ENCODE results near the gene CACNA1C.

Gene CACNA1C

GRCh38 chr12:2225696-2226095 is 172.9 kb downstream of the CACNA1C start:
- H4K20me1 ChIP-seq (ENCODE audit: insufficient read depth): no peaks in the 10 kb centered on the region
- H3K4me3 ChIP-seq (IDR thresholded peaks at IDR 0.05; ENCODE audit: insufficient read depth, low read depth, low read length): no peak overlapping the region
- no peak overlapping the region for H3K9ac ChIP-seq
- H3K27ac ChIP-seq: no peak overlapping the region
- TF ChIP-seq CTCF (conservative IDR thresholded peaks at IDR 0.05; ENCODE audit: low read depth, low read length): no peak
- H3K79me2 ChIP-seq (ENCODE audit: insufficient read depth, low read depth): no peaks in the 10 kb centered on the region
- H3K27me3 ChIP-seq (ENCODE audit: insufficient read depth, low read depth): no peaks in the 10 kb centered on the region
- H2AFZ ChIP-seq (ENCODE audit: low read depth): no peak overlapping the region
- H3K36me3 ChIP-seq (ENCODE audit: insufficient read depth): no peaks in the 10 kb centered on the region
- H3K4me2 ChIP-seq: no peak overlapping the region
- no peaks in the 10 kb centered on the region for H3K4me1 ChIP-seq (ENCODE audit: low read depth, poor library complexity, severe bottlenecking)

GRCh38 chr12:2226641-2227040 is 173.9 kb downstream of the CACNA1C start:
- TF ChIP-seq CTCF (conservative IDR thresholded peaks at IDR 0.05; ENCODE audit: low read depth, low read length): no peak
- H3K36me3 ChIP-seq (ENCODE audit: insufficient read depth): no peaks in the 10 kb centered on the region
- H3K79me2 ChIP-seq (ENCODE audit: insufficient read depth, low read depth): no peaks in the 10 kb centered on the region
- H2AFZ ChIP-seq (ENCODE audit: low read depth): no peak overlapping the region
- H3K4me3 ChIP-seq (IDR thresholded peaks at IDR 0.05; ENCODE audit: insufficient read depth, low read depth, low read length): no peak overlapping the region
- no peak overlapping the region for H3K9ac ChIP-seq
- H3K4me1 ChIP-seq (ENCODE audit: low read depth, poor library complexity, severe bottlenecking): no peaks in the 10 kb centered on the region
- H3K27ac ChIP-seq: no peak overlapping the region
- H4K20me1 ChIP-seq (ENCODE audit: insufficient read depth): no peaks in the 10 kb centered on the region
- no peaks in the 10 kb centered on the region for H3K27me3 ChIP-seq (ENCODE audit: insufficient read depth, low read depth)
- H3K4me2 ChIP-seq: no peak overlapping the region

GRCh38 chr12:2227360-2227759 is 174.6 kb downstream of the CACNA1C start:
- no peaks in the 10 kb centered on the region for H3K79me2 ChIP-seq (ENCODE audit: insufficient read depth, low read depth)
- H3K9ac ChIP-seq: no peak overlapping the region
- H3K27ac ChIP-seq: no peak overlapping the region
- TF ChIP-seq CTCF (conservative IDR thresholded peaks at IDR 0.05; ENCODE audit: low read depth, low read length): no peak
- H3K4me2 ChIP-seq: no peak overlapping the region
- H2AFZ ChIP-seq (ENCODE audit: low read depth): no peak overlapping the region
- H3K4me3 ChIP-seq (IDR thresholded peaks at IDR 0.05; ENCODE audit: insufficient read depth, low read depth, low read length): no peak overlapping the region
- no peaks in the 10 kb centered on the region for H3K4me1 ChIP-seq (ENCODE audit: low read depth, poor library complexity, severe bottlenecking)
- H3K27me3 ChIP-seq (ENCODE audit: insufficient read depth, low read depth): no peaks in the 10 kb centered on the region
- no peaks in the 10 kb centered on the region for H4K20me1 ChIP-seq (ENCODE audit: insufficient read depth)
- H3K36me3 ChIP-seq (ENCODE audit: insufficient read depth): no peaks in the 10 kb centered on the region

GRCh38 chr12:2228535-2228934 is 175.7 kb downstream of the CACNA1C start:
- H3K27me3 ChIP-seq (ENCODE audit: insufficient read depth, low read depth): no peaks in the 10 kb centered on the region
- H4K20me1 ChIP-seq (ENCODE audit: insufficient read depth): no peaks in the 10 kb centered on the region
- H3K79me2 ChIP-seq (ENCODE audit: insufficient read depth, low read depth): no peaks in the 10 kb centered on the region
- H3K4me2 ChIP-seq: no peak overlapping the region
- H3K4me1 ChIP-seq (ENCODE audit: low read depth, poor library complexity, severe bottlenecking): no peaks in the 10 kb centered on the region
- no peaks in the 10 kb centered on the region for H3K36me3 ChIP-seq (ENCODE audit: insufficient read depth)
- no peak overlapping the region for H3K9ac ChIP-seq
- TF ChIP-seq CTCF (conservative IDR thresholded peaks at IDR 0.05; ENCODE audit: low read depth, low read length): no peak
- H3K4me3 ChIP-seq (IDR thresholded peaks at IDR 0.05; ENCODE audit: insufficient read depth, low read depth, low read length): no peak overlapping the region
- no peak overlapping the region for H3K27ac ChIP-seq
- no peak overlapping the region for H2AFZ ChIP-seq (ENCODE audit: low read depth)
